Limb (tissue), 2 donors: ENCODE measurements around the gene ZBTB42.
A peak's percentile ranks its signal among the peaks of the same experiment; 100 is the strongest.
"Not testable (repeated sequence)": the region's sequence is repeated elsewhere in the genome, so short reads cannot be mapped to it uniquely, and the experiment has no call there.

Experiments used
- DNase-seq, 2 donors: peaks; one replicate each; pipeline ENCODE4 v3.0.0-alpha.2; 2016; ENCODE audit errors: extremely low spot score in 2 of 2

Gene ZBTB42

DNA sequence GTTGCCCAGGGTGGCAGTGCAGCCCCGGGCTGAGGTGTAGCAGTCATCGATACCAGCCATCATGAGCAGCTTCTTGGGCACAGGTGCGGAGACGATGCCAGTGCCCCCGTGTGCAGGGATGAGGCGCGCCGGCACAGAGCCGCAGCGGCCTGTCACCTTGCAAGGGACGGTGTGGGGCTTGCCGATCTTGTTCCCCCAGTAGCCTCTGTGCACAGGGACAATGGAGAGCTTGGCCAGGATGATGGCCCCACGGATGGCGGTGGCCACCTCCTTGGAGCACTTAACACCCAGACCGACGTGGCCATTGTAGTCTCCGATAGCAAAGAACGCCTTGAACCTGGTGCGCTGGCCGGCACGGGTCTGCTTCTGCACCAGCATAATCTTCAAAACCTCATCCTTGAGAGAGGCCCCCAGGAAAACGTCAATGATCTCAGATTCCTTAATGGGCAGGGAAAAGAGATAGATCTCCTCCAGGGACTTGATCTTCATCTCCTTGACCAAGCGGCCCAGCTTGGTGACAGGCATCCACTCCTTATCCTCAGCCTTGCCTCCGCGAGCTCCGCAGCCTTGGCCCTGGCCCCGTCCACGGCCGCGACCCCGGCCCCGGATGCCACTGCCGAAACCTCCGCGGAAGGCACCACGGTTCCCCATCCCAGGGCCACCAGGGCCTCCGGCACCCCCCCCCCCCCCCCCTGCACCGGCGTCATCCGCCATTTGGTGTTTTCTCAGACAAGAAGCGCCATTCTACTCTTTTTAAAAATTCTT lies 35.5 kb downstream of the ZBTB42 start:
- DNase-seq, result not testable (repeated sequence)

DNA sequence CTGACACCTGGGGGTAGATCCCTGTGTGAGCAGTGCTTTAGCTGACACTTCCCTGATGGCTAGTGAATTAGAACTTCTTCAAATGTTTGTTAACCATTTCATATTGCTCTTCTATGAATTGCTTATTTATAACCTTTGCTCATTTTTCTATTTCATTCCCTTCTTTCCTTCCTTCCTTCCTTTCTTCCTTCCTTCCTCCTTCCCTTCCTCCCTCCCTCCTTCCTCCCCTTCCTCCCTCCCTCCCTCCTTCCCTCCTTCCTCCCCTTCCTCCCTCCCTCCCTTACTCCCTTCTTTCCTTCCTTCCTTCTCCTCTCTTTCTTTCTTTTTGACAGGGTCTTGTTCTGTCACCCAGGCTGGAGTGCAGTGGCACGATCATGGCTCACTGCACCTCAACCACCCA lies 40.8 kb downstream of the ZBTB42 start:
- no peak for DNase-seq

DNA sequence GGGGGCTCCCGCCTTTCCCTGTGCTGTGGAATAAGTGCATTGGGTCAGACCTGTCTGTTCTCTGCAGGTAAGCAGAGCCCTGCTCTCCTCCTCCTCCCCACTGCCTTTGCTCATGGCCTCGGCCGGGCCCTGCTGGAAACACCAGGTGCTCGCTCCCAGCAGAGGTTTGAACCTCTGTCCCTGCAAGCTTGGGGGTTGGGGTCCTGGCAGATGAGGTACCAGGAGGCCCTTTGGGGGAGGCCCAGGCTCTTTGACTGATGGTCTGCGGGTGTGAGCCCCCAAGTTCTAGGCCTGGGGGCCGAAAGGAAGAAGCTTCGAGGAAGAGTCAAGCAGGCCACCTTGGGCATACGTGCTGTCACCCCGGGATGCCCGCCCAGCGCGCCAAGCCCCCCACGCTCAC lies 42.1 kb downstream of the ZBTB42 start:
- no peak for DNase-seq

- no peak for DNase-seq
Measured at GRCh38 chr14:104843442-104844305, 42.8 kb downstream of the ZBTB42 start.

DNA sequence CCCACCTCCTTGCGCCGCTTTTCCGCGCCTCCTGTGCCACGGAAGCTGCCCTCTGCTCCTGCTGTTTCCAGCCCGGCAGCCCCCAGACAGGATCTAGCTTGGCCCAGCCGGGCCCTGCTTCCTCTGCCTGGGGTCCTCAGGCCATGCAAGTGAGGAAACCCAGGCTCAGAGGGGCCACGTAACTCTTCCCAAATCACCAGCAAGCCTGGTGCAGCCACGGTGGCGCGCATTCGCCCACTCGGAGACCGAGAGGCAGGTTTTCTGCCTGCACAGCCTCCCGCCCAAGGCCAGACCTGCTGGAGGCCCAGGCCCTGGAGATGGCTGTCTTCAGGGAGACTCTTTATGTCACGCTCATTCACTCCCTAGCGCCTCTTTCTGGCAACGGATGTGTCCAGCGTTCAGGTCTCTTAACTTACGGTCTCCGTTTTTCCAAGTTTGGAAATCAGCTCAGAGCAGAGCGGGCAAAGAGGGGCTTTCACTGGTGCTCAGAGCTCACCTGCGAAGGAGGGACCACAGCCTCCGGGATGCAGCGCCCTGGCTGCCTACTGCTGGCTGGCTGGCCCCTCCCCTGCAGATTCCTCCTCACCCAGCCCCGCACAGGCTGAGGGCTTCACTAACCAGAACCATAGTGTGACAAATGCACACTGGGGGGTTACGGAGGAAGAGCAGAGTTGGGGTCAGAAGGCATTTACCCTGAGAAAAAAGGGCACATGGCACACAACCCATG lies 43.6 kb downstream of the ZBTB42 start:
- DNase-seq, result peak in 1 of 2 donors; percentile 26

GRCh38 chr14:104845033-104845666 lies 44.2 kb downstream of the ZBTB42 start:
- DNase-seq, result no peak

GRCh38 chr14:104845834-104846441 lies 45.0 kb downstream of the ZBTB42 start:
- DNase-seq, result no peak

GRCh38 chr14:104852280-104852663 lies 51.4 kb downstream of the ZBTB42 start:
- no peak for DNase-seq
